Loucy (cell line): ENCODE measurements around the gene LATS2.

ENCODE experiments used
- H2AFZ ChIP-seq: fragments of 200-600 bp; sonication (generic); 2 replicates; pipeline ENCODE4 v1.6.0; 2016; ENCODE audit warnings: antibody characterized with exemption, mild to moderate bottlenecking, low read length, moderate library complexity
- H3F3A ChIP-seq: fragments of 200-600 bp; 2 replicates; pipeline ENCODE4 v1.6.0; 2016; ENCODE audit warnings: antibody characterized with exemption, low read depth, mild to moderate bottlenecking
- H3K27me3 ChIP-seq: fragments of 200-600 bp; sonication (generic); 2 replicates; pipeline ENCODE4 v1.6.1; 2014; ENCODE audit warnings: low read length, mild to moderate bottlenecking; ENCODE audit not compliant: insufficient read depth, poor library complexity, severe bottlenecking
- H3K36me3 ChIP-seq: fragments of 200-600 bp; sonication (generic); 2 replicates; pipeline ENCODE4 v1.6.1; 2016; ENCODE audit warnings: low read length; ENCODE audit not compliant: insufficient read depth
- H3K4me1 ChIP-seq: fragments of 200-600 bp; sonication (generic); 2 replicates; pipeline ENCODE4 v1.5.1; 2014; ENCODE audit warnings: low read length, mild to moderate bottlenecking; ENCODE audit not compliant: insufficient read depth, poor library complexity, severe bottlenecking
- H3K4me2 ChIP-seq: fragments of 200-600 bp; sonication (generic); 2 replicates; pipeline ENCODE4 v1.6.0; 2014; ENCODE audit warnings: antibody characterized with exemption, low read length, low read depth, mild to moderate bottlenecking; ENCODE audit not compliant: poor library complexity, severe bottlenecking
- H3K4me3 ChIP-seq: fragments of 200-600 bp; sonication (generic); 2 replicates; pipeline ENCODE4 v1.5.1; 2014; ENCODE audit warnings: low read length, mild to moderate bottlenecking, mixed read lengths; ENCODE audit not compliant: poor library complexity, severe bottlenecking
- H3K79me2 ChIP-seq: fragments of 200-600 bp; sonication (generic); 2 replicates; pipeline ENCODE4 v1.6.1; 2014; ENCODE audit warnings: low read length; ENCODE audit not compliant: insufficient read depth
- H3K9ac ChIP-seq: fragments of 200-600 bp; sonication (generic); 2 replicates; pipeline ENCODE4 v1.6.0; 2014; ENCODE audit warnings: mild to moderate bottlenecking, low read depth, low read length, moderate library complexity; ENCODE audit not compliant: poor library complexity, severe bottlenecking
- H3K9me2 ChIP-seq: fragments of 200-600 bp; sonication (generic); replicated peaks from 2 replicates; pipeline ENCODE4 v1.6.1; 2016; ENCODE audit warnings: low read depth, low read length, mixed read lengths
- H3K9me3 ChIP-seq: fragments of 200-600 bp; sonication (generic); 2 replicates; pipeline ENCODE4 v1.6.1; 2014; ENCODE audit warnings: mild to moderate bottlenecking, antibody characterized with exemption, low read length, low read depth; ENCODE audit not compliant: insufficient read depth
- H4K20me1 ChIP-seq: fragments of 200-600 bp; sonication (generic); 2 replicates; pipeline ENCODE4 v1.6.0; 2014; ENCODE audit warnings: antibody characterized with exemption, low read length, mild to moderate bottlenecking; ENCODE audit not compliant: insufficient read depth, poor library complexity, severe bottlenecking
- EZH2phosphoT487 ChIP-seq: fragments of 200-600 bp; IDR thresholded peaks from 2 replicates; pipeline ENCODE4 v1.6.1; 2018; ENCODE audit warnings: antibody characterized with exemption, mild to moderate bottlenecking, moderate library complexity, borderline replicate concordance
- TF ChIP-seq, protein P1 (sequence below): fragments of 200-600 bp; sonication (generic); conservative IDR thresholded peaks from 2 replicates; pipeline ENCODE4 v1.5.1; 2014; ENCODE audit warnings: mild to moderate bottlenecking, antibody characterized with exemption, low read length

The LATS2 gene

DNA sequence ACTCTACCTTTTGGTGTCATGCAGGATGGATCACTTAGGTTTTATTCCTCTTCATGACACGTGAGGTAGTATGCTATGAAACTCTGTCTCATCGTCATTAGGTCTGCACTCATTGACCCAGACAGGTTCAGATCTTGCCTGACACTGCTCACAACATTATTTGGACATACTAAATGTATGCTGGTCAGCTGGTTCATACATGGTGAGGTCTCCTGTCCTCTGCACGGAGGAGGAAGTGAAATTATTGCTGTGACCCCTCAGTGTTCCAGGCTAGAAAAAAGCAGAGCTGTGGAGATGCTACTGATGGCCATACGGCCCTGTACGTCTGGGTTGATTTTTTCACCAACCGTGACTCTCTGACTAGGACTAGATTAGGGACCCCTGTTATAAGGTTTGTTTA, 35.8 kb downstream of the LATS2 start:
- Histone ChIP-seq H4K20me1 (no peaks in the 10 kb centered on the region), H3K9me3 (no peaks in the 10 kb centered on the region), H3K27me3 (no peaks in the 10 kb centered on the region), H2AFZ (no peak overlapping the region), H3K79me2 (no peaks in the 10 kb centered on the region), H3F3A (no peaks in the 10 kb centered on the region), H3K36me3 (no peaks in the 10 kb centered on the region), H3K4me3 (no peak overlapping the region), H3K4me1 (no peaks in the 10 kb centered on the region), H3K9ac (no peak overlapping the region), H3K9me2 (no peaks in the 10 kb centered on the region), H3K4me2 (no peak overlapping the region)
- TF ChIP-seq, protein P1, sequence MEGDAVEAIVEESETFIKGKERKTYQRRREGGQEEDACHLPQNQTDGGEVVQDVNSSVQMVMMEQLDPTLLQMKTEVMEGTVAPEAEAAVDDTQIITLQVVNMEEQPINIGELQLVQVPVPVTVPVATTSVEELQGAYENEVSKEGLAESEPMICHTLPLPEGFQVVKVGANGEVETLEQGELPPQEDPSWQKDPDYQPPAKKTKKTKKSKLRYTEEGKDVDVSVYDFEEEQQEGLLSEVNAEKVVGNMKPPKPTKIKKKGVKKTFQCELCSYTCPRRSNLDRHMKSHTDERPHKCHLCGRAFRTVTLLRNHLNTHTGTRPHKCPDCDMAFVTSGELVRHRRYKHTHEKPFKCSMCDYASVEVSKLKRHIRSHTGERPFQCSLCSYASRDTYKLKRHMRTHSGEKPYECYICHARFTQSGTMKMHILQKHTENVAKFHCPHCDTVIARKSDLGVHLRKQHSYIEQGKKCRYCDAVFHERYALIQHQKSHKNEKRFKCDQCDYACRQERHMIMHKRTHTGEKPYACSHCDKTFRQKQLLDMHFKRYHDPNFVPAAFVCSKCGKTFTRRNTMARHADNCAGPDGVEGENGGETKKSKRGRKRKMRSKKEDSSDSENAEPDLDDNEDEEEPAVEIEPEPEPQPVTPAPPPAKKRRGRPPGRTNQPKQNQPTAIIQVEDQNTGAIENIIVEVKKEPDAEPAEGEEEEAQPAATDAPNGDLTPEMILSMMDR, result no peak
- TF ChIP-seq EZH2phosphoT487, result no peak

DNA sequence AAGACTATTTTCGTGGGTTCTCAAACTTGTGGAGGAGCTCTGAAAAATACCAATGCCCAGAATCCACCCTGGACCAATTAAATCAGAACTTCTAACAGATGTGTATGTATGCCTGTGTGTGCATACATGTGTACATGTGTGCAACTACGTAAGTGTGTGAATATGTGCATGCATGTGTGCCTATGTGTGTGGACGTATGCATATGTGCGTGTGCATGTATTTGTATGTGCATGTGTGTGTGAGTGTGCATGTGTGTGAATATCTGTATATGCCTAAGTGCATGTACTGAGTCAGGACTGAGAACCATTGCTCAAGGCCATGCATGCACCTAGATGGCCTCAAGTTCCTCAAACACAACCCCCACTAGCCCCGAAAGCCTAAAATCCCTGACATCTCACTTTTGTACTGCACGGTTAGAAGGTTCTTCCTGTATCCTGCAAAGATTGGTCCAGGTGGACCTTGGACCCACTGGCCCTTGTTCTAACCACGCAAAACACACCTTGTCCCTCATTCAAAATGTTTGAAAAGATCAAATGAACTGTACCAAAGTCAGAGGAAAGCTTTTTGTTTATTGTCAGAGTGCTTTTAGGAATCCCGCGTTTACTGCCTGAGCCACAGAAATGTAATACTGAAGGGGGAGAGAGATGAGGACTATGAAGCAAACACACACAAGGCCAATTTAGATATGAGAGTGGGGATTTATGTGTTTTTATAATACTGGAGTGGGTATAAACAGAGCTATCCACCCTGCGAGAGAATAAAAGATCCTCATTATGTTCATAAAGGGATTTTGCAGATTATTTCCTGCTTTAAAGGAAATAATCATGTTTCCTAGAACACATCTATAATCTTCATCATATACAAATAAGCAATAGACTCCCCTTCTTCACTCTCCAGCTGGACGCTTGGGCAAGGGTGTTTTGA, 39.1 kb downstream of the LATS2 start:
- Histone ChIP-seq H3K9ac (no peak overlapping the region), H3K9me2 (no peaks in the 10 kb centered on the region), H2AFZ (no peak overlapping the region), H3K4me3 (no peak overlapping the region), H3K79me2 (no peaks in the 10 kb centered on the region), H3K4me1 (no peaks in the 10 kb centered on the region), H3K27me3 (no peaks in the 10 kb centered on the region), H3K4me2 (no peak overlapping the region), H3F3A (no peaks in the 10 kb centered on the region), H3K9me3 (no peaks in the 10 kb centered on the region), H4K20me1 (no peaks in the 10 kb centered on the region), H3K36me3 (no peaks in the 10 kb centered on the region)
- no peak for TF ChIP-seq EZH2phosphoT487
- TF ChIP-seq, protein P1, result no peak

DNA sequence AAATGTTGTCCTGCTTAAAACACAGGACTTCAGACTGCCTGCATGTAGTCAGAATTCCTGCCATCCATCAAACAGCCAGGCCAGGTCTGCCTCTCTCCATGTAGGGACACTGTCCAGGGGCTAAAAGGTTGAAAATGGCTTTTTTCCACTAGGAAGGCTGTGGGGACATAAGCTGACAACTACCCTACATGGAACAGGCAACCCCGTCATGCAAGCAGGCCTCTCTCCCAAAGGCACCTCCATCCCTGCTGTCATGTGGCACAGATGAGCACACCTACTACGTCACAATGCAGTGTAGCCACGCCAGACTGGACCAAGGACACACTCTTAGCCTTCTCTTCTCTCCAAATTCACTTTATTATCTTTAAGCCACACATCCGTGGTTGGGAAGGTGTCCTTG, 40.8 kb downstream of the LATS2 start:
- Histone ChIP-seq H3F3A (no peaks in the 10 kb centered on the region), H2AFZ (no peak overlapping the region), H3K9me3 (no peaks in the 10 kb centered on the region), H3K79me2 (no peaks in the 10 kb centered on the region), H3K4me1 (no peaks in the 10 kb centered on the region), H3K36me3 (no peaks in the 10 kb centered on the region), H3K27me3 (no peaks in the 10 kb centered on the region), H3K9ac (no peak overlapping the region), H3K9me2 (no peaks in the 10 kb centered on the region), H4K20me1 (no peaks in the 10 kb centered on the region), H3K4me3 (no peak overlapping the region), H3K4me2 (no peak overlapping the region)
- TF ChIP-seq, protein P1, result no peak
- TF ChIP-seq EZH2phosphoT487, result no peak
